ENCODE data around the gene NOG.

DNA sequence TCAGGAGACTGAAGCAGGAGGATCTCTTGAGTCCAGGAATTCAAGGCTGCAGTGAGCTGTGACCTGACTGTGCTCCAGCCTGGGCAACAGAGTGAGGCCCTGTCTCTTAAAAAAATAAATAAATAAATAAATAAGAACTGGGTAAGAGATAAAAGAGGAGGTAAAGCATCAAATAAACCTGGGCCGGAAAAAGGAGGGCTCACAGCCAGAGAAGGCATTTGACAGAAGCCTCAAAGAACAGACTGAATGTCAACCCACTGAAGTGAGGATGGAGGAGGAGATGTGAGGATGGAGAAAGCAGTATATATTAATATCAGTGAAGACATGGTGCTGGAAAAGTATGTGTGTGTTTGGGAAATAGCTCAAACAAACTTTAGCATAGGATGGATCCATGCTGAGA, 6.1 kb downstream of the NOG start:
- TF ChIP-seq, protein P1, sequence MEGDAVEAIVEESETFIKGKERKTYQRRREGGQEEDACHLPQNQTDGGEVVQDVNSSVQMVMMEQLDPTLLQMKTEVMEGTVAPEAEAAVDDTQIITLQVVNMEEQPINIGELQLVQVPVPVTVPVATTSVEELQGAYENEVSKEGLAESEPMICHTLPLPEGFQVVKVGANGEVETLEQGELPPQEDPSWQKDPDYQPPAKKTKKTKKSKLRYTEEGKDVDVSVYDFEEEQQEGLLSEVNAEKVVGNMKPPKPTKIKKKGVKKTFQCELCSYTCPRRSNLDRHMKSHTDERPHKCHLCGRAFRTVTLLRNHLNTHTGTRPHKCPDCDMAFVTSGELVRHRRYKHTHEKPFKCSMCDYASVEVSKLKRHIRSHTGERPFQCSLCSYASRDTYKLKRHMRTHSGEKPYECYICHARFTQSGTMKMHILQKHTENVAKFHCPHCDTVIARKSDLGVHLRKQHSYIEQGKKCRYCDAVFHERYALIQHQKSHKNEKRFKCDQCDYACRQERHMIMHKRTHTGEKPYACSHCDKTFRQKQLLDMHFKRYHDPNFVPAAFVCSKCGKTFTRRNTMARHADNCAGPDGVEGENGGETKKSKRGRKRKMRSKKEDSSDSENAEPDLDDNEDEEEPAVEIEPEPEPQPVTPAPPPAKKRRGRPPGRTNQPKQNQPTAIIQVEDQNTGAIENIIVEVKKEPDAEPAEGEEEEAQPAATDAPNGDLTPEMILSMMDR (IDR thresholded peaks at IDR 0.05), result no peak
- TF ChIP-seq POLR2A (IDR thresholded peaks at IDR 0.05) (no peak), EP300 (IDR thresholded peaks at IDR 0.05) (no peak)

Measured in ovary (tissue), 3 donors.